HEK293 (cell line): ENCODE results near the gene HABP4.

Source experiments
- CTCF ChIA-PET: fragments of 350-600 bp; formaldehyde crosslinking; extraction: SDS; loops from one replicate; lab custom pipeline; 2021; ENCODE audit warnings: antibody characterized with exemption; lab: Yijun Ruan, JAX
- POLR2A ChIA-PET: fragments of 300-600 bp; formaldehyde crosslinking; extraction: SDS; loops from one replicate; lab custom pipeline; 2020; ENCODE audit warnings: antibody characterized with exemption, inconsistent platforms; lab: Yijun Ruan, JAX
- H3K27ac ChIP-seq: fragments of 200-500 bp; sonication (Bioruptor generic); 2 replicates; pipeline ENCODE4 v1.5.1; 2014; ENCODE audit warnings: low read depth, low read length, control low read depth, inconsistent platforms; ENCODE audit errors: extremely low read depth
- H3K36me3 ChIP-seq, 2 experiments: fragments of 200-500 bp in 1 of 2; sonication (Bioruptor generic) in 1 of 2; 1 replicate in 1 of 2; 2 replicates in 1 of 2; pipeline ENCODE4 v1.5.1; 2014 to 2017; ENCODE audit warnings: inconsistent platforms in 2 of 2, low read length in 2 of 2; ENCODE audit not compliant: control insufficient read depth in 2 of 2, insufficient read depth in 1 of 2
- H3K4me1 ChIP-seq: fragments of 200-500 bp; sonication (Bioruptor generic); 2 replicates; pipeline ENCODE4 v1.5.1; 2014; ENCODE audit warnings: mild to moderate bottlenecking, low read length, inconsistent platforms; ENCODE audit not compliant: control insufficient read depth, insufficient read depth
- H3K4me3 ChIP-seq: 2 replicates; pipeline ENCODE4 v1.5.1; 2011; ENCODE audit warnings: low read depth, mild to moderate bottlenecking, control low read depth, low read length, moderate library complexity
- H3K9me3 ChIP-seq: fragments of 200-500 bp; sonication (Bioruptor generic); 2 replicates; pipeline ENCODE4 v1.5.1; 2014; ENCODE audit warnings: low read depth, low read length, inconsistent platforms; ENCODE audit not compliant: control insufficient read depth, insufficient read depth
- BCL11A ChIP-seq: fragments of 450-650 bp; formaldehyde crosslinking; IDR thresholded peaks from 2 replicates; pipeline ENCODE4 v1.5.1; 2016; ENCODE audit warnings: low read depth, missing biosample characterization, missing genetic modification characterization
- BCL11B ChIP-seq: fragments of 450-650 bp; formaldehyde crosslinking; IDR thresholded peaks from 2 replicates; pipeline ENCODE4 v1.5.1; 2016; ENCODE audit warnings: low read depth, missing biosample characterization, missing genetic modification characterization
- FEZF1 ChIP-seq: fragments of 450-650 bp; formaldehyde crosslinking; IDR thresholded peaks from 2 replicates; pipeline ENCODE4 v1.5.1; 2016; ENCODE audit warnings: missing biosample characterization, missing genetic modification characterization
- GFI1B ChIP-seq: fragments of 450-650 bp; formaldehyde crosslinking; IDR thresholded peaks from 2 replicates; pipeline ENCODE4 v1.5.1; 2016; ENCODE audit warnings: missing biosample characterization, missing genetic modification characterization
- GLIS1 ChIP-seq: fragments of 450-650 bp; formaldehyde crosslinking; IDR thresholded peaks from 2 replicates; pipeline ENCODE4 v1.5.1; 2016; ENCODE audit warnings: missing biosample characterization, missing genetic modification characterization
- GLIS2 ChIP-seq: fragments of 450-650 bp; formaldehyde crosslinking; IDR thresholded peaks from 2 replicates; pipeline ENCODE4 v1.5.1; 2016; ENCODE audit warnings: missing biosample characterization, missing genetic modification characterization
- KLF10 ChIP-seq: fragments of 450-650 bp; IDR thresholded peaks from 2 replicates; pipeline ENCODE4 v1.5.1; 2018; ENCODE audit warnings: missing biosample characterization, mild to moderate bottlenecking, missing genetic modification characterization
- SP2 ChIP-seq: fragments of 450-650 bp; formaldehyde crosslinking; IDR thresholded peaks from 2 replicates; pipeline ENCODE4 v1.5.1; 2016; ENCODE audit warnings: missing biosample characterization, missing genetic modification characterization
- SP3 ChIP-seq: fragments of 450-650 bp; formaldehyde crosslinking; IDR thresholded peaks from 2 replicates; pipeline ENCODE4 v1.5.1; 2016; ENCODE audit warnings: missing biosample characterization, missing genetic modification characterization
- TRIM28 ChIP-seq: IDR thresholded peaks from 2 replicates; pipeline ENCODE4 v1.6.1; 2011; ENCODE audit warnings: low read length, control low read depth, borderline replicate concordance
- YY2 ChIP-seq: fragments of 450-650 bp; formaldehyde crosslinking; IDR thresholded peaks from 2 replicates; pipeline ENCODE4 v1.5.1; 2016; ENCODE audit warnings: missing biosample characterization, missing genetic modification characterization
- ZBTB21 ChIP-seq: fragments of 450-650 bp; formaldehyde crosslinking; IDR thresholded peaks from 2 replicates; pipeline ENCODE4 v1.5.1; 2017; ENCODE audit warnings: missing biosample characterization, missing genetic modification characterization
- ZFP37 ChIP-seq: fragments of 450-650 bp; formaldehyde crosslinking; IDR thresholded peaks from 2 replicates; pipeline ENCODE4 v1.5.1; 2016; ENCODE audit warnings: missing biosample characterization, missing genetic modification characterization
- ZIC2 ChIP-seq: fragments of 450-650 bp; formaldehyde crosslinking; IDR thresholded peaks from 2 replicates; pipeline ENCODE4 v1.5.1; 2016; ENCODE audit warnings: missing biosample characterization, missing genetic modification characterization
- ZNF157 ChIP-seq: fragments of 450-650 bp; formaldehyde crosslinking; IDR thresholded peaks from 2 replicates; pipeline ENCODE4 v1.5.1; 2016; ENCODE audit warnings: missing biosample characterization, missing genetic modification characterization
- ZNF174 ChIP-seq: fragments of 450-650 bp; formaldehyde crosslinking; IDR thresholded peaks from 2 replicates; pipeline ENCODE4 v1.5.0; 2017; ENCODE audit warnings: missing biosample characterization, mild to moderate bottlenecking, missing genetic modification characterization
- ZNF184 ChIP-seq: fragments of 450-650 bp; IDR thresholded peaks from 2 replicates; pipeline ENCODE4 v1.5.1; 2018; ENCODE audit warnings: missing biosample characterization, mild to moderate bottlenecking, missing genetic modification characterization
- ZNF223 ChIP-seq: fragments of 450-650 bp; formaldehyde crosslinking; IDR thresholded peaks from 2 replicates; pipeline ENCODE4 v1.5.1; 2016; ENCODE audit warnings: missing biosample characterization, missing genetic modification characterization
- ZNF335 ChIP-seq: fragments of 450-650 bp; formaldehyde crosslinking; conservative IDR thresholded peaks from 2 replicates; pipeline ENCODE4 v1.5.1; 2016; ENCODE audit warnings: missing biosample characterization, missing genetic modification characterization
- ZNF571 ChIP-seq: fragments of 450-650 bp; formaldehyde crosslinking; IDR thresholded peaks from 2 replicates; pipeline ENCODE4 v1.5.0; 2017; ENCODE audit warnings: missing biosample characterization, missing genetic modification characterization
- ZNF585B ChIP-seq: fragments of 450-650 bp; formaldehyde crosslinking; IDR thresholded peaks from 2 replicates; pipeline ENCODE4 v1.5.1; 2016; ENCODE audit warnings: missing biosample characterization, missing genetic modification characterization
- ZNF600 ChIP-seq: fragments of 450-650 bp; formaldehyde crosslinking; IDR thresholded peaks from 2 replicates; pipeline ENCODE4 v1.5.1; 2016; ENCODE audit warnings: missing biosample characterization, missing genetic modification characterization
- ZNF610 ChIP-seq: fragments of 450-650 bp; formaldehyde crosslinking; IDR thresholded peaks from 2 replicates; pipeline ENCODE4 v1.5.1; 2016; ENCODE audit warnings: missing biosample characterization, missing genetic modification characterization, borderline replicate concordance
- ZNF626 ChIP-seq: fragments of 450-650 bp; sonication (Bioruptor Pico); formaldehyde crosslinking; IDR thresholded peaks from 2 replicates; pipeline ENCODE4 v1.5.1; 2018; ENCODE audit warnings: missing biosample characterization, missing genetic modification characterization, inconsistent platforms
- ZNF701 ChIP-seq: fragments of 450-650 bp; formaldehyde crosslinking; IDR thresholded peaks from 2 replicates; pipeline ENCODE4 v1.5.1; 2016; ENCODE audit warnings: missing biosample characterization, missing genetic modification characterization
- TF ChIP-seq, protein P1 (sequence below): fragments of 450-650 bp; formaldehyde crosslinking; IDR thresholded peaks from 2 replicates; pipeline ENCODE4 v1.5.1; 2016; ENCODE audit warnings: missing biosample characterization, missing genetic modification characterization
- TF ChIP-seq, protein P2 (sequence below): fragments of 450-650 bp; formaldehyde crosslinking; IDR thresholded peaks from 2 replicates; pipeline ENCODE4 v1.5.1; 2016; ENCODE audit warnings: missing biosample characterization, missing genetic modification characterization
- TF ChIP-seq, protein P3 (sequence below): fragments of 450-650 bp; formaldehyde crosslinking; IDR thresholded peaks from 2 replicates; pipeline ENCODE4 v1.5.1; 2017; ENCODE audit warnings: missing biosample characterization, missing genetic modification characterization
- TF ChIP-seq, protein P4 (sequence below): sonication (generic); formaldehyde crosslinking; IDR thresholded peaks from 2 replicates; pipeline ENCODE4 v1.8.1; 2022; ENCODE audit warnings: mild to moderate bottlenecking, moderate library complexity, missing genetic modification reagents

HABP4 gene, protein sequence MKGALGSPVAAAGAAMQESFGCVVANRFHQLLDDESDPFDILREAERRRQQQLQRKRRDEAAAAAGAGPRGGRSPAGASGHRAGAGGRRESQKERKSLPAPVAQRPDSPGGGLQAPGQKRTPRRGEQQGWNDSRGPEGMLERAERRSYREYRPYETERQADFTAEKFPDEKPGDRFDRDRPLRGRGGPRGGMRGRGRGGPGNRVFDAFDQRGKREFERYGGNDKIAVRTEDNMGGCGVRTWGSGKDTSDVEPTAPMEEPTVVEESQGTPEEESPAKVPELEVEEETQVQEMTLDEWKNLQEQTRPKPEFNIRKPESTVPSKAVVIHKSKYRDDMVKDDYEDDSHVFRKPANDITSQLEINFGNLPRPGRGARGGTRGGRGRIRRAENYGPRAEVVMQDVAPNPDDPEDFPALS

DNA sequence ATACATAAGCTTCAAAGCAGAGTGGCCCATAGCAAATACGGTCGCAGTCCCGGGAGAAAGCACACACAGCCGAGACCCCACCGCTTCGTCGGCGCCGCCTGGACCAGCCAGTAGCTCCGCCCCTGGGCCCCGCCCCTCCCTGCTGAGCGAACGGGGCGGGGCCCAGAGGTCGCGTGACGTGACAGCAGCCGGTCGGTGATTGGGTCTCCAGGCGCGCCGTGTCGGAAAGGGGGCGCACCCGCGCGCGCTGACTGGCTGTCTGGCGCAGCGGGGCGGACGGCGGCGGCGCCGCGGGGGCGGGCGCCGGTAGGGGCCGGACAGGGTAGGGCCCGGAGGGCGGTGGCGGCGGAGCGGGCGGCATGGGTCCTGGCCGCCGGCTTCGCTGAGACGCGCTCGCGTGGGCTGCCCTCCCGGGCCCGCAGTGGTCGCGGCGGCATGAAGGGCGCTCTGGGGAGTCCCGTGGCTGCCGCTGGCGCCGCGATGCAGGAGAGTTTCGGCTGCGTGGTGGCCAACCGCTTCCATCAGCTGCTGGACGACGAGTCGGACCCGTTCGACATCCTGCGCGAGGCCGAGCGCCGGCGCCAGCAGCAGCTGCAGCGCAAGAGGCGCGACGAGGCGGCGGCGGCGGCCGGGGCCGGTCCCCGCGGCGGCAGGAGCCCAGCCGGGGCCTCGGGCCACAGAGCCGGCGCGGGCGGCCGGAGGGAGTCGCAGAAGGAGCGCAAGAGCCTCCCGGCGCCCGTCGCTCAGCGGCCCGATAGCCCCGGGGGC lies at the start of gene HABP4:
Gene HABP4, plus strand, starts transcription at position 325 of the 768 bp plus-strand sequence. Its CDS starts 111 bp downstream, at position 436.
- POLR2A ChIA-PET = interaction anchor here (0.6 to 2.2 kb wide), 12 partner anchors 8 to 589 kb away, joined by 3 to 10 read pairs (median 4); partner anchors contain the start of gene CTSV
- no peaks in the 10 kb centered on the region for H3K4me1 ChIP-seq
- no peaks in the 10 kb centered on the region for H3K36me3 ChIP-seq
- H3K9me3 ChIP-seq = no peaks in the 10 kb centered on the region
- CTCF ChIA-PET = interaction anchor here (0.6 to 1.7 kb wide), 10 partner anchors 8 to 707 kb away, joined by 3 to 6 read pairs (median 3); no protein-coding TSS in a partner anchor
- H3K4me3 ChIP-seq = peak within 1 kb of the TSS; percentile 82
- H3K27ac ChIP-seq = peak within 1 kb of the TSS; percentile 43; the same call in 1 of the 2 replicates
- TF ChIP-seq ZNF701 (no peak), ZNF223 (no peak), ZNF626 (tag by site-specific recombination) (no peak), TRIM28 (0 out of 2 replicates have a peak, but pooled peaks have one; percentile 6), YY2 (tag by site-specific recombination) (no peak), ZNF184 (no peak), GLIS1 (tag by site-specific recombination) (peak; percentile 10; the same call in 1 of the 2 replicates), BCL11B (no peak), ZNF335 (tag by site-specific recombination) (0 out of 2 replicates have a peak, but pooled peaks have one; percentile 5), BCL11A (no peak), ZNF610 (tag by site-specific recombination) (no peak), ZBTB21 (tag by site-specific recombination) (no peak), SP3 (tag by site-specific recombination) (peak; percentile 82), ZNF600 (tag by site-specific recombination) (no peak), FEZF1 (tag by site-specific recombination) (no peak), GFI1B (tag by site-specific recombination) (no peak), GLIS2 (tag by site-specific recombination) (0 out of 2 replicates have a peak, but pooled peaks have one; percentile 41), ZIC2 (tag by site-specific recombination) (no peak), ZNF157 (tag by site-specific recombination) (no peak), ZNF571 (no peak), ZNF174 (no peak), KLF10 (tag by site-specific recombination) (no peak), SP2 (peak; percentile 76), ZNF585B (tag by site-specific recombination) (no peak), ZFP37 (no peak)
- TF ChIP-seq, protein P1, sequence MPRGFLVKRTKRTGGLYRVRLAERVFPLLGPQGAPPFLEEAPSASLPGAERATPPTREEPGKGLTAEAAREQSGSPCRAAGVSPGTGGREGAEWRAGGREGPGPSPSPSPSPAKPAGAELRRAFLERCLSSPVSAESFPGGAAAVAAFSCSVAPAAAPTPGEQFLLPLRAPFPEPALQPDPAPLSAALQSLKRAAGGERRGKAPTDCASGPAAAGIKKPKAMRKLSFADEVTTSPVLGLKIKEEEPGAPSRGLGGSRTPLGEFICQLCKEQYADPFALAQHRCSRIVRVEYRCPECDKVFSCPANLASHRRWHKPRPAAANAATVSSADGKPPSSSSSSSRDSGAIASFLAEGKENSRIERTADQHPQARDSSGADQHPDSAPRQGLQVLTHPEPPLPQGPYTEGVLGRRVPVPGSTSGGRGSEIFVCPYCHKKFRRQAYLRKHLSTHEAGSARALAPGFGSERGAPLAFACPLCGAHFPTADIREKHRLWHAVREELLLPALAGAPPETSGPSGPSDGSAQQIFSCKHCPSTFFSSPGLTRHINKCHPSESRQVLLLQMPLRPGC (tag by site-specific recombination) = no peak
- TF ChIP-seq, protein P2, sequence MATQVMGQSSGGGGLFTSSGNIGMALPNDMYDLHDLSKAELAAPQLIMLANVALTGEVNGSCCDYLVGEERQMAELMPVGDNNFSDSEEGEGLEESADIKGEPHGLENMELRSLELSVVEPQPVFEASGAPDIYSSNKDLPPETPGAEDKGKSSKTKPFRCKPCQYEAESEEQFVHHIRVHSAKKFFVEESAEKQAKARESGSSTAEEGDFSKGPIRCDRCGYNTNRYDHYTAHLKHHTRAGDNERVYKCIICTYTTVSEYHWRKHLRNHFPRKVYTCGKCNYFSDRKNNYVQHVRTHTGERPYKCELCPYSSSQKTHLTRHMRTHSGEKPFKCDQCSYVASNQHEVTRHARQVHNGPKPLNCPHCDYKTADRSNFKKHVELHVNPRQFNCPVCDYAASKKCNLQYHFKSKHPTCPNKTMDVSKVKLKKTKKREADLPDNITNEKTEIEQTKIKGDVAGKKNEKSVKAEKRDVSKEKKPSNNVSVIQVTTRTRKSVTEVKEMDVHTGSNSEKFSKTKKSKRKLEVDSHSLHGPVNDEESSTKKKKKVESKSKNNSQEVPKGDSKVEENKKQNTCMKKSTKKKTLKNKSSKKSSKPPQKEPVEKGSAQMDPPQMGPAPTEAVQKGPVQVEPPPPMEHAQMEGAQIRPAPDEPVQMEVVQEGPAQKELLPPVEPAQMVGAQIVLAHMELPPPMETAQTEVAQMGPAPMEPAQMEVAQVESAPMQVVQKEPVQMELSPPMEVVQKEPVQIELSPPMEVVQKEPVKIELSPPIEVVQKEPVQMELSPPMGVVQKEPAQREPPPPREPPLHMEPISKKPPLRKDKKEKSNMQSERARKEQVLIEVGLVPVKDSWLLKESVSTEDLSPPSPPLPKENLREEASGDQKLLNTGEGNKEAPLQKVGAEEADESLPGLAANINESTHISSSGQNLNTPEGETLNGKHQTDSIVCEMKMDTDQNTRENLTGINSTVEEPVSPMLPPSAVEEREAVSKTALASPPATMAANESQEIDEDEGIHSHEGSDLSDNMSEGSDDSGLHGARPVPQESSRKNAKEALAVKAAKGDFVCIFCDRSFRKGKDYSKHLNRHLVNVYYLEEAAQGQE (tag by site-specific recombination) = no peak
- TF ChIP-seq, protein P3, sequence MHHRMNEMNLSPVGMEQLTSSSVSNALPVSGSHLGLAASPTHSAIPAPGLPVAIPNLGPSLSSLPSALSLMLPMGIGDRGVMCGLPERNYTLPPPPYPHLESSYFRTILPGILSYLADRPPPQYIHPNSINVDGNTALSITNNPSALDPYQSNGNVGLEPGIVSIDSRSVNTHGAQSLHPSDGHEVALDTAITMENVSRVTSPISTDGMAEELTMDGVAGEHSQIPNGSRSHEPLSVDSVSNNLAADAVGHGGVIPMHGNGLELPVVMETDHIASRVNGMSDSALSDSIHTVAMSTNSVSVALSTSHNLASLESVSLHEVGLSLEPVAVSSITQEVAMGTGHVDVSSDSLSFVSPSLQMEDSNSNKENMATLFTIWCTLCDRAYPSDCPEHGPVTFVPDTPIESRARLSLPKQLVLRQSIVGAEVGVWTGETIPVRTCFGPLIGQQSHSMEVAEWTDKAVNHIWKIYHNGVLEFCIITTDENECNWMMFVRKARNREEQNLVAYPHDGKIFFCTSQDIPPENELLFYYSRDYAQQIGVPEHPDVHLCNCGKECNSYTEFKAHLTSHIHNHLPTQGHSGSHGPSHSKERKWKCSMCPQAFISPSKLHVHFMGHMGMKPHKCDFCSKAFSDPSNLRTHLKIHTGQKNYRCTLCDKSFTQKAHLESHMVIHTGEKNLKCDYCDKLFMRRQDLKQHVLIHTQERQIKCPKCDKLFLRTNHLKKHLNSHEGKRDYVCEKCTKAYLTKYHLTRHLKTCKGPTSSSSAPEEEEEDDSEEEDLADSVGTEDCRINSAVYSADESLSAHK = no peak
- TF ChIP-seq, protein P4, sequence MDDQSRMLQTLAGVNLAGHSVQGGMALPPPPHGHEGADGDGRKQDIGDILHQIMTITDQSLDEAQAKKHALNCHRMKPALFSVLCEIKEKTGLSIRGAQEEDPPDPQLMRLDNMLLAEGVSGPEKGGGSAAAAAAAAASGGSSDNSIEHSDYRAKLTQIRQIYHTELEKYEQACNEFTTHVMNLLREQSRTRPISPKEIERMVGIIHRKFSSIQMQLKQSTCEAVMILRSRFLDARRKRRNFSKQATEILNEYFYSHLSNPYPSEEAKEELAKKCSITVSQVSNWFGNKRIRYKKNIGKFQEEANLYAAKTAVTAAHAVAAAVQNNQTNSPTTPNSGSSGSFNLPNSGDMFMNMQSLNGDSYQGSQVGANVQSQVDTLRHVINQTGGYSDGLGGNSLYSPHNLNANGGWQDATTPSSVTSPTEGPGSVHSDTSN (CRISPR knock-in tag) = no peak
